HG02678 (cell line): ENCODE data around the gene PXDN.
"Not testable (repeated sequence)": the region's sequence is repeated elsewhere in the genome, so short reads cannot be mapped to it uniquely, and the experiment has no call there.

Experiments
- ATAC-seq: cut with Tn5 transposase; IDR thresholded peaks from one replicate; pipeline ENCODE4 v1.9.1; 2021; ENCODE audit warnings: mild to moderate bottlenecking, moderate library complexity; ENCODE audit not compliant: unreplicated experiment

Gene PXDN, protein sequence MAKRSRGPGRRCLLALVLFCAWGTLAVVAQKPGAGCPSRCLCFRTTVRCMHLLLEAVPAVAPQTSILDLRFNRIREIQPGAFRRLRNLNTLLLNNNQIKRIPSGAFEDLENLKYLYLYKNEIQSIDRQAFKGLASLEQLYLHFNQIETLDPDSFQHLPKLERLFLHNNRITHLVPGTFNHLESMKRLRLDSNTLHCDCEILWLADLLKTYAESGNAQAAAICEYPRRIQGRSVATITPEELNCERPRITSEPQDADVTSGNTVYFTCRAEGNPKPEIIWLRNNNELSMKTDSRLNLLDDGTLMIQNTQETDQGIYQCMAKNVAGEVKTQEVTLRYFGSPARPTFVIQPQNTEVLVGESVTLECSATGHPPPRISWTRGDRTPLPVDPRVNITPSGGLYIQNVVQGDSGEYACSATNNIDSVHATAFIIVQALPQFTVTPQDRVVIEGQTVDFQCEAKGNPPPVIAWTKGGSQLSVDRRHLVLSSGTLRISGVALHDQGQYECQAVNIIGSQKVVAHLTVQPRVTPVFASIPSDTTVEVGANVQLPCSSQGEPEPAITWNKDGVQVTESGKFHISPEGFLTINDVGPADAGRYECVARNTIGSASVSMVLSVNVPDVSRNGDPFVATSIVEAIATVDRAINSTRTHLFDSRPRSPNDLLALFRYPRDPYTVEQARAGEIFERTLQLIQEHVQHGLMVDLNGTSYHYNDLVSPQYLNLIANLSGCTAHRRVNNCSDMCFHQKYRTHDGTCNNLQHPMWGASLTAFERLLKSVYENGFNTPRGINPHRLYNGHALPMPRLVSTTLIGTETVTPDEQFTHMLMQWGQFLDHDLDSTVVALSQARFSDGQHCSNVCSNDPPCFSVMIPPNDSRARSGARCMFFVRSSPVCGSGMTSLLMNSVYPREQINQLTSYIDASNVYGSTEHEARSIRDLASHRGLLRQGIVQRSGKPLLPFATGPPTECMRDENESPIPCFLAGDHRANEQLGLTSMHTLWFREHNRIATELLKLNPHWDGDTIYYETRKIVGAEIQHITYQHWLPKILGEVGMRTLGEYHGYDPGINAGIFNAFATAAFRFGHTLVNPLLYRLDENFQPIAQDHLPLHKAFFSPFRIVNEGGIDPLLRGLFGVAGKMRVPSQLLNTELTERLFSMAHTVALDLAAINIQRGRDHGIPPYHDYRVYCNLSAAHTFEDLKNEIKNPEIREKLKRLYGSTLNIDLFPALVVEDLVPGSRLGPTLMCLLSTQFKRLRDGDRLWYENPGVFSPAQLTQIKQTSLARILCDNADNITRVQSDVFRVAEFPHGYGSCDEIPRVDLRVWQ (N-terminal part only)

GRCh38 chr2:1744446-1745170 is at the start of gene PXDN:
Gene PXDN (minus strand): TSS chr2:1744515. CDS start chr2:1744455, 60 bp downstream.
- ATAC-seq, result no peak

DNA sequence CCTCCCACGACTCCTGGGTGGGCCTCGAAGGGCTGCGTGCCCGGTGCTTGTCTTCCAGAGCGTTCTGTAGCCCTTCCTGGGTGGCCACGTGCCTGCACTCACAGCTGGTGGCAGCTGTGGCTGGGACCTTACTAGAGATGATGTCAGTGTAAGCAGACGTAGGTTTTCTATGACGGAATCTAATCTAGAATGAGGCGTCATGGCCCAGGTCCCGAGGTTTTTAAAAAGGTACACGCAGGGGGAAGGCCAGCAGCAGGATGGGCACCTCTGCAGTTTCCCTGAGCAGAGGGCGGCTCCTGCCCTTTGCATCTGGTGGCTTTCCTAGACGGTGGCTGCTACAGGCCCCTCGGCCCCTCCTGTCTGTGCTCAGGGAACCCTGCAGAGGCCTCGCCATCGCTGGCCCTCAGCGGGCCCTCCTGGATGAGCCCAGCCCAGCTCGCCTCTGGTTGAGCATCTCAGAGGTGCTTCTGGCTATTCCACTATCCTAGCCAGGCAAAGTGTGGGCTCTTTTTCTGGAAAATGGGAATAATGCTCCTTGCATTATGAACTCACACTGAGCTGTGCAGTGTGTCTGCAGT is 49.6 kb upstream of the PXDN start:
- ATAC-seq, result no peak

DNA sequence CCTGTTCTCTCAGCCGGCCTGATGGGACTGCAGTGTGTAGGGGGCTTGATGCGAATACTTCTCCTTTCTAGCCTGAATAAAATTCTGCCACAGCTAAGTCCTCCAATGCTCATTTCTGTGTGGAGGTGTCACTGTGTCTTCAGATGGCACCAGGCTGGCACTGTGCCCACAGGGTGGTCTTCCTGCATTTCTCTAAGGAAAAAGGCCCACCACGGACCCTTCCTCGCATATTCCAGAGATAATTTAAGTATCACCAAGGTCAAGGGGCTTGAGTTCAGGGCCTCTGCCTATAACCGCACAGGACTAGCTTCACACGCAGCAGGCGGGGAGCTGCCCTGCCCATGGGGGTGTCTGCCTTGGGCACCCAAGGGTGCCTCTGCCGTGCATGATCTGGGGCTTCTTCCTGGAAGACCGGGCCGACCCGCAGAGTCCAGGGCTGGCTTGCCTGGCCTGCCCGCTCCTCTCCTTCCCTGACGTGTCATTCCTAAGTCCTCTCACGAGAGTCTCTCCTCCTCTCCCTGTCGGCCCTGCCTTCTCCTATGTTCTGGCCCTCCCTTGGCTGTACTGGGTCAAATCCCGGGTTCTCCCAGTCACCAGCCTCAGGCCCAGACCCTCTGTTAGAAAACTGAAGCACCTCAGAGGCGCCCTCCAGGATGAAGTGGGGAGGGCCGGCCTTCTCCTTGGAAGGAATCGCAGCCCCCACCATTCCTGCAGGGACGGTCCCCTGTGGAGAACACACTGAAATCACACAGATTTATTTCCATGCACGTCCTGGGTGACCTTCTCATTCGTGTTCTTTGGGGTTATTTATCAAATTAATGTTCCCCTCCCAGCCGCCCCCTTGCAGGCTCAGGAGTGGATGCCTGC is 48.9 kb upstream of the PXDN start:
- no peak for ATAC-seq

- no peak for ATAC-seq
Measured at GRCh38 chr2:1791685-1792435, 47.5 kb upstream of the PXDN start.

GRCh38 chr2:1791006-1791605 is 46.8 kb upstream of the PXDN start:
- no peak for ATAC-seq

DNA sequence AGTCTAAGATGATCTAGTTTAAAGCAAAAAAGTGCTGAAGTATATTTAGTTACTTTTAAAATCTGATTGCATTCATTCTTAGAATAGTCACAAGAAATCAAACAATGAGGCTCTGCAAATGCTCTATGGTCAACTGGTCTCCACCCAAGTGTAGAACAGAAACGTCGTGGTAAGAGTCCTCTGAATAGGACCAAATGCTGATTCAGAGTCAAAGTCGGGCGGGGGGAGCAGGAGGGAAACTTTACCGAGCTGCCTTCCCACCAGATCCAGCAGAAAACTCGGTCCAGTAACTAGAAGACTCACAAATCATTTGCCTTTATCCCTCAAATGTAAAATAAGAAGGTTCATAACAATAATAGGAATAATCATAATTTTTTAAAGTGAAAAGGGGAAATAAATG is 46.2 kb upstream of the PXDN start:
- no peak for ATAC-seq

- no peak for ATAC-seq
Measured at GRCh38 chr2:1789610-1790009, 45.3 kb upstream of the PXDN start.

GRCh38 chr2:1788478-1788959 is 44.2 kb upstream of the PXDN start:
- no peak for ATAC-seq

DNA sequence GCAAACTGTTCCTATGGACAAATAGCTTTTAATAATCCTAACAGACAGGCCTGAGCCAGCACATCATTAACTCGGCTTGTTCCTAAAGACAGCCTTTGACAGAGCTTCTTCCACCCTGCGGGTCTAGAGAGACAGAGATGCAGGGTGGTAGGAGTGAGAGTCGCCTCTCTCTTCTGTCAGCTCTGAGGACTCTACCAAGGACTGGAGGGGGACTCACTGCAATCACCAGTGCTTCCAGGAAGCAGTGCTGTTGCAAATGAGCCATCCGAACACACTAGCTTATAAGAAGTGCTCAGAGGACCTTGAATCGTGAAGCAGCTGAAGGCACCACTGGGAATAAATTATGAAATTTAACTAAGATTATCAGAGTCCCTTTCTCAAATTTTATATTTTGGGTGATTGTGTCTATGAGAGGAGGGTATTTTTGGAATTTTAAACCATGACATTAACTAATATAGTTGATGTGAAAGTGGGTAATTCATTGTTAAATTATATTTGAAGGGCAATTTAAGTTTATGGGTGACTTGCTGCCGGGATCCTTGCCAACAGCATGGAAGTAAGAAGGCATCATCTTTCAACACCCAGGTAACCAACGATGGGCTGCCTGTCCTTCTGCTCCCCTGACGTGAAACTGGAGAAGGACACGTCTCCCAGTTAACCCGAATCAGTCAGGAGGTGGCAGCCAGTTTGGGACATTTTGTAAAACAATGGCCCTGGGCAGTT is 43.6 kb upstream of the PXDN start:
- ATAC-seq, result no peak

- ATAC-seq, result no peak
Measured at GRCh38 chr2:1784986-1785617, 40.8 kb upstream of the PXDN start.

- ATAC-seq, result no peak
Measured at GRCh38 chr2:1784087-1784486, 39.8 kb upstream of the PXDN start.

- ATAC-seq, result no peak
Measured at GRCh38 chr2:1782514-1782913, 38.2 kb upstream of the PXDN start.

- ATAC-seq, result no peak
Measured at GRCh38 chr2:1781291-1782080, 37.2 kb upstream of the PXDN start.

- no peak for ATAC-seq
Measured at GRCh38 chr2:1780693-1781092, 36.4 kb upstream of the PXDN start.

DNA sequence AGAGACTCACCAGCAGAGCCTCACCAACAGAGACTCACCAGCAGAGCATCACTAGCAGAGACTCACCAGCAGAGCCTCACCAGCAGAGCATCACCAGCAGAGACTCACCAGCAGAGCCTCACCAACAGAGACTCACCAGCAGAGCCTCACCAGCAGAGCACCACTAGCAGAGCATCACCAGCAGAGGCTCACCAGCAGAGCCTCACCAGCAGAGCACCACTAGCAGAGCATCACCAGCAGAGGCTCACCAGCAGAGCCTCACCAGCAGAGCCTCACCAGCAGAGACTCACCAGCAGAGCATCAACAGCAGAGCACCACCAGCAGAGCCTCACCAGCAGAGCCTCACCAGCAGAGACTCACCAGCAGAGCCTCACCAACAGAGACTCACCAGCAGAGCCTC is 35.7 kb upstream of the PXDN start:
- not testable (repeated sequence) for ATAC-seq

DNA sequence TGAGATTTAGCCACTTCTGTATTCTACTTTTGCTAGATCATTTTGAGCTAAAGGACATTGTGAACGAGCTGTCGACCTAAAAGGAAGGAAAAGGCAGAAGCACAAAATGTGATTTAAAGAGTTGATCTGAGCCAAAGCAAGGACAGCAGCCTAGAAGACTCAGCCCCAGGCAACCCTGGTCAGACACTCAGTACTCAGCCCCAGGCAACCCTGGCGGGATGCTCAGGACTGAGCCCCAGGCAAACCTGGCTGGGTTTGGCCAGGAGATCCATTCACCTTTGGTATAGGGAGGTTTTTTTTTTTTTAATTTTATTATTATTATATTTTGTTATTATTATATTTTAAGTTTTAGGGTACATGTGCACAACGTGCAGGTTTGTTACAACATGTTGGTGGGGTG is 34.3 kb upstream of the PXDN start:
- ATAC-seq, result no peak
